HG03039 (cell line): ENCODE data around the gene ZBTB7A.
A peak's percentile ranks its signal among the peaks of the same experiment; 100 is the strongest.

Experiments used
- ATAC-seq: cut with Tn5 transposase; IDR thresholded peaks from one replicate; pipeline ENCODE4 v1.9.1; 2021; ENCODE audit warnings: mild to moderate bottlenecking, moderate library complexity; ENCODE audit not compliant: unreplicated experiment

ZBTB7A gene

DNA sequence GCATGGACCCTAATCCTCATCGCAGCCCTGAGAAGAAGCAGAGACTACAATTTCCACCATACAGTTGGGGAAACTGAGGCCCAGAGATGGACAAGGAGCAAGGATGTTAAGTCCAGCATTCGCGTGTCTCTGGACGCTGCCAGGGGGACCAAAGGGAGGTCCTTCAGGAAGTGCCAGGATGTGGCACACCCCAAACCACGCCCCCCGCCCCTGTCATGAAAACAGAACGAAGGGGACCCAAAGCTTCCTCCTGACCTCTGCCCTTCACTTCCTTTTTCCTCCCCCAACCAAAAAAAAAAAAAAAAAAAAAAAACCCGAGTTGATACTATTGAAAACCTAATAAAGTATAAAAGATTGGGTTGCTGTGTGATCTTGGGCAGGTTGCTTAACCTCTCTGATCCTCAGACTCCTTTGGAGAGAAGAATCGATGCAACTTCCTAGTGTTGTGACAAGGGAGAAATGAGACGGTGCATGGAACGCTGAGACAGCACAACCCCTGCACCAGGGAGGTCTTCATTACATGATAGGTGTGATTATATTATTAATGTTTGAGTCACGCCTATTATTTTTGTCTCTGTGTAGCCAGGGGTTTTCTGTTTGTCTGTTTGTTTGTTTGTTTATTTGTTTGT is 2.7 kb upstream of the ZBTB7A start:
- no peak for ATAC-seq

GRCh38 chr19:4068047-4068966 is 1.6 kb upstream of the ZBTB7A start:
- ATAC-seq, result no peak

- ATAC-seq, result no peak
Observed at GRCh38 chr19:4067396-4068046, 822 bp upstream of the ZBTB7A start.

GRCh38 chr19:4066176-4066606 is 508 bp downstream of the ZBTB7A start:
- no peak for ATAC-seq

DNA sequence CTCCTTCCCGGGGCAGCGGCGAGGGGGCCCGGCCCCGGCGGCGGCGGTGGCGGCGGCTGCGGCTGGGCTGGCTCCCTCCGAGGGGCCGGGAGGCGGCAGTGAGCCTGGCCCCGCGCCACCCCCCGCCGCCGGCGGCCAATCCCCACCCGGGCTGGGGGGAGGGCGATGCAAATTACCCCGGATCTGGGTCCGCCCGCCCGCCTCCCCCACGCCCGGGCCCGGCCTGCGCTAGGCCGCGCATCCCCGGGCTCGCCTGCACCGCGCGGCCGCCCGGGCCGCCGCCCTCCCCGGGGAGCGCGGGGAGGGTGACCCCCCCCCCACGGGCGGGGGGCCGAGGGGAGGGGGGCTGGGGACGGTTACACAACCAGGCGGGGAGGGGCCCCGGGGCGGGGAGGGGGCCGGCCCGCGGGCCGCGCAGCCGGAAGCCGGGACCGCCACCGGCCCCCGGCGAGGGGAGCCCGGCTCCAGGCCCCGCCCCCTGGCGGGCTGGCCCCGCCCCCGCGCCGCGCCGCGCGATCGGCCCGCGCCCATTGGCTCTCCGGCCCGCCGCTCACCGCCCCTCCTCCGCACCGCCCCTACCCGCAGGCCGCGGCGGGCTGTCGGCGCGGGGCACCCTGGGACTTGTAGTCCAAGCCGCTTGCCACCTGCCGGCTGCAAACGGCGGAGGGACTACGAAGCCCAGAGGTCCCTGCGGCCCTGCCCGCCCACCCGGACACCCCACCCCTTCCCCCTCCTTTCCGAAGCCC is 1.1 kb downstream of the ZBTB7A start:
- ATAC-seq, result peak; percentile 56

DNA sequence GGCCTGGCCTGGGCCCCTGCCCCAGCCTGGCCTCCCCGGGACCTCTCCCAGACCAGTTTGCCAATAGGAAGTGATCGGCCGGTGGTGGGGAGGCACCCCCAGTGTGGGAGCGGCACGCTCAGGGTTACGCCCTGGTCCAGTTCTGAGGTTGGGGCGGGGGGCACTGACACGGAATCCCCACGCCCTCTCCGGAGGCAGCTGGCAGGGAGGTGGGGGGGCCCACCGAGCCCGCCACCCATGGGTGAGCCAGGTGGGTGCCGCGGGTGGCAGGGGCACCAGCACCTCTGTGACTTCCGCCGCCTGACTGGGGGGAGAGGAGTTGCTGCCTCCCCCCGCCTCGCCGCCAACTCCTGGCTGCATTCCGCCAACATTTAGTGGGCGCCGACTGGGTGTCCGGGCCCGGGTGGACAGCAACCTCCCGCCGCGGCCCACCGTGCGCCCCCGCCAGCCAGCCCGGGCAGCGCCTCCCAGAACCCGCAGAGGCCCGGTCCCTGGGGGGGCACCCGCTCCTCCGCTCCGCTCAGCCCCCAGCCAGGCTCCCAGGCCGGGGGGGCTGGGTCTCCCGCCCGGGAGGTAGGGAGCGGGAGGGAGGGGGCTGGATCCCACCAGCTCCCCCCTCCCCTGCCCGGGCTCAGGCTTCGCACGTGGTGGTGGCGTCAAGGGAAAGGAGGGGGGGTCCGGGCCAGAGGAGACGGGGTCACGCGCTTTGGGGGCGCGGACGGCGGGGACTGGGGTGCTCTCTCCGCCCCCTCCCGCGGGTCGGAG is 2.0 kb downstream of the ZBTB7A start:
- ATAC-seq, result no peak

DNA sequence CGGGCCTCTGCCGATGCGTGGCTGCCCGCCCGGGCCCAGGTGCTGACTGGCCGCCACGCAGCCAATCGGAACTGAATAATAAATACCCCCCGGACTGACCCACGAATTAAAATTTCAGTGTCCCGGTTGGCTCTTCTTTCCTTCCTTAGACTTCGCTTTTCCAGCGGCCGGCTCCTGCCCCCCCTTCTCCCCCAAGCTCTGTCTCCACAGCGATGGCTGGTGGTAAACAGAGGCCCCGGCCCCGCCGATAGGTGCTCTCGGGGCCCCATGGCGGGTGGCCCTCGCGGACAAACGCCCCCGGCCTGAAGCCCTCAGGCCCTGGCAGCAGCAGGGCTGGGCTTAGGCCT is 2.6 kb downstream of the ZBTB7A start:
- ATAC-seq, result no peak

DNA sequence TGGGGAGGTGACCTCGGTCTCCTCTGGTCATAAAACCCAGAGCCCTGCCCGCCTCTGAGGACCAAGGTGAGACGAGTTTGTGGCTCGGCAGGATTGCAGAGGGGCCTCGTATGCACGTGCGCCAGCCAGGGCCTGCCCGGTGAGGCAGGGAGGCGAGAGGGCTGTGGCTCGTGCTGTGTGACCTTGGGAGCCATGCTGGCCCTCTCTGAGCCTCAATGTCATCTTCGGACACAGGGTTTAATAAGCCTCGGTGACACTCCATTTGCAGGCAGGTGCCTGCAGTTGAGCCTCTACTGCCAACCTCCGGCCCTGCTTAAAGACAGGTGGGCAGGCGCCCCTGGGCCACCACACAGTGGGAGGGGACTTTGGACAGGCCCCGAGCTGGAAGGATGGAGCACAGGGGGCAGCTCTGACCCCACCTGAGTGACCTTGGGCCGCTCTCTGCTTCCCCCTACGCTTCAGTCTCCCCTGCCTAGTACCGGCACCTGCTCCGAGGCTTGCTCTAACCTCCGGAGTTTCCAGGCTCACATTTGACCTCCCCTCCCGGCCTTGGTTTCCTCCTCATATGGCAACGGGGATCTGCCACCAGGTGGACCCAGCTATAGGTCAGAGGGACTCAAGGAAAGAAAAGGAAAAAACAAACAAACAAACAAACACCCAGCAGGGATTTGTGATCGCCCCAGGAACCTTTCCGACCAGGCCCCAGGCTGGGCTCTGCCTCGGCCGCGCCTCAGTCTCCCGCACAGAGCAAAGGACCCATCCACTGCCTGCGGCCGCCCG is 3.1 kb downstream of the ZBTB7A start:
- no peak for ATAC-seq

DNA sequence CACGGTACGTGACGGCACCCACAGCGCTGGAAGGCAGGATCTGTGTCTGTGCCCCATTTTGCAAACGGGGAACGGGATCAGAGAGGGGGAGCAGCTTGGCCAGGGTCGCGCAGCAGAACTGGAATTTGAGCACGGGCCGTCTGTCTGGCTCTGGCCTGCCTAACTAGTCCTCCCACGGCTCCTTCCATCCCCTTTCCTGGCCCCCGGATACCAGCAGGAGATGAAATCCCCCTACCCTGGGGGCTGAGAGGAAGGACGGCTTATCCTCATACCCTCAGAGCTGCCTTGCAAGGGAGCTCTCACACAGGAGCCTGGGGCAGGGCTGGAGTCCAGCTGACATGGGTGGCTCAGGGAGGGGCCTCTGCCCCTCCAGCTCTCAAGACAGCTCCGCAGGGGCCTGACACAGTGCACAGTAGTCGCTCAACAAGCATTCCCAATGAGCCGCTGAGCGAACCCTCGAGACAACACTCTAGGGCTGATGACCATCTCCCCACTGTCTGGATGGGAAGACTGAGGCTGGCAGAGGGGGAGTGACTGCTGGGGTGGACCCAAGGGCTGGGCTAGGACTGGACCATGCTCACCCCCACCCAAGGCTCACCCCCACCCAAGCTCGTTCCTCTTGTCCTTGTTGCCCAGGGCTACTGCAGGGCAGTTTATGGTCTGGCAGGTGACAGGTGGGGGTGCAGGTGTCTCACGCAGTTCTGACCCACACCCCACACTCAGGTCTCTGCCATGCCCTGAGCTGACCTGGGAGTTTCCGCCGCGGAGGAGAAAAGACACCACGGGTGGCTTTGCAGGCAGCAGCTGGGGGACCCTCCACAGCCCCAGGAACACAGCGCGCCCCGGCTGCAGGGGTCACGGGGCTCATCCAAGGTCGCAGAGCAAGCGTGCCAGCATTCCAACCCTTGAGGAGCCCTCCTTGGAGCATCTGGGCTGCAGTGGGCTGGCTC is 4.0 kb downstream of the ZBTB7A start:
- no peak for ATAC-seq

- no peak for ATAC-seq
Observed at GRCh38 chr19:4061683-4062418, 4.8 kb downstream of the ZBTB7A start.

GRCh38 chr19:4061178-4061682 is 5.5 kb downstream of the ZBTB7A start:
- no peak for ATAC-seq

DNA sequence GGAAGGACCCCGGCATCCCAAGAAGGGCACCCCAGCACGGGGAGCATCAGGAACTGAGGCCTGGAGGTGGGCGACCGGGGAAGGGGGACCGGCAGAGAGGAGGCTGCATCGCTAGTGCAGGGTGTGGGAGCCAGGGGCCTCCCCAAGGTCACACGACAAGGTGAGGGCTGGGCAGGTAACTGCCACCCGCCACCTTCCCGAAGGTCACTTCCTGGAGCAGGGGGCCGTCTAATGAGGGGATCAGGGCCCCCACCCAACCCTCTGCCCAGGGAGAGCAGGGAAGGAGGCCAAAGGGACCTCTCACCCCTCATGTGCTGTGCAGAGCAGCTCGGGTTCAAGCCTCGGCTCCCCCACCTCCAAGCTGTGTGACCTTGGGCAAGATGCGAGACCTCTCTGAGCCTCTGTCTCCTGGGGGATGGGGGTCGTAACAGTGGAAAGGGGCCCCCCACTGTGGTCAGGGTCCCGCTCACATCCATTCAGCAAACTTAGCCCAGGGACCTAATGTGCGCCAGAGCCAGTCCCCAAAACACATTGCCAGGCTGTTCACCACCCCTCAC is 6.0 kb downstream of the ZBTB7A start:
- ATAC-seq, result no peak

GRCh38 chr19:4059891-4060620 is 6.6 kb downstream of the ZBTB7A start:
- no peak for ATAC-seq

- ATAC-seq, result no peak
Observed at GRCh38 chr19:4059453-4059871, 7.2 kb downstream of the ZBTB7A start.

- no peak for ATAC-seq
Observed at GRCh38 chr19:4058693-4059452, 7.8 kb downstream of the ZBTB7A start.
